Activated CD8-positive, alpha-beta memory T cell treated with anti-CD3 and anti-CD28 coated beads for 4 hours (primary cell): ENCODE measurements around the gene TMEM54.

Experiments used
- DNase-seq, 2 donors: peaks; one replicate each; pipeline ENCODE4 v3.0.0-alpha.2; 2020; ENCODE audit warnings: low read depth in 2 of 2

TMEM54 gene, protein sequence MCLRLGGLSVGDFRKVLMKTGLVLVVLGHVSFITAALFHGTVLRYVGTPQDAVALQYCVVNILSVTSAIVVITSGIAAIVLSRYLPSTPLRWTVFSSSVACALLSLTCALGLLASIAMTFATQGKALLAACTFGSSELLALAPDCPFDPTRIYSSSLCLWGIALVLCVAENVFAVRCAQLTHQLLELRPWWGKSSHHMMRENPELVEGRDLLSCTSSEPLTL

DNA sequence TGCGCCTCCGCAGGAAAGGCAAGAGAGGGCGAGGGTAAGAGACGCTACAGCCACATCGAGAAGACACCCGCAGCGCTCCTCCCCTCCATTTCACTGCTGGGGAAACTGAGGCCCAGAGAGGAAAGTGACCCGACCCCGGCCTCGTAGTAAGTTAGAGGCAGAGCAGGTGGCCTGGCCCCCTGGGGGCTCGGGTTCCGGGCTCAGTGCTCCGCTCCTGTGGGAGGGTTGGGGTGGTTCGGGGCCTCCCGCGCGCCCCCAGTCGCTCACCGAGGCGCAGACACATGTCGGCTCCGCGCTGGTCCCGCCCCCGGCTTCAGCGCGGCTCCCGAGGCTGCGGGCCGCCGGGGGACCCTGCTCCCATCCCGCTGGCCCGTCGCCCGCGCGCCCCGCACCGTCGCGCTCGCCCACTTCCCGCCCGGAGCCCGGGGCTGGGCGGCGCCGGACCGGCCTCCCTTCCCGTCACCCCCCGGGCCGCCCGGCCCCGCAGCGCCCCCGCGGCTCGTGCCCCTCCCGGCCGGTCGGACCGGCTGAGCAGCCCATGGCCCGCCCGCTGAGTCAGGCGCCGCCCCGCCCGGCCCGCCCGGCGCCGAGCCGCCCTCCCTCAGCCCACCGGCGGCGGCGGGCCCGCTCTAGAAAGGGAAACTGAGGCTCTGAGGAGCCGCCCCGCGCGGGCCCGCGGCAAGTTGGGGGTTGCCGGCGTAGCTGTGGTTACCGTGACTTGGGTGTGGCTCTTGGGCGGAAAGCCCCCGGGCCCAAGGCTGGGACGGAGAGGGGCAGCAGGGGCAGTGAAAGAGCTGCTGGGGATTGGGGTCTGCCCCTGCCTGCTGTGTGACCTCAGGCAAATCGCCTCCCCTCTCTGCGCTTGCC, at the start of gene TMEM54:
Gene TMEM54 (minus strand): TSS at position 434 of the 867 bp plus-strand sequence. CDS start 151 bp downstream, at position 283.
- DNase-seq, result no peak

DNA sequence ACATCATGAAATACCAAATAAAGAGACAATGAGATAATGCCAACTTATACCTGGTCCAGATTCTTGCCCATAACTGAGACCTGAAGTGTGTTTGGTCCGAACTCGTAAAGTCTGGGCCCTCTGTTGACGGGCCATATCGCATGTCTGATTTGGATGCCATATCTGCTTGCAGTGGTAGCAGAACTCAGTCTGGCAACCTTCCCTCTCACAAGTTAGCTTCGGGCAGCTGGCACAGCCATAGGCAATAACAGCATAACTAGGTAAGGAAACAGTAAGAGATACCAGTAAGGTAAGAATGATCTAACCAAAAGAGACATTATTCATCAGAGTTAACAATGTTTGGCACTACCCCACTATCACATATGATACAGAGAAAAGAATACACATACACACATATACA, 48.3 kb upstream of the TMEM54 start:
- DNase-seq, result no peak

DNA sequence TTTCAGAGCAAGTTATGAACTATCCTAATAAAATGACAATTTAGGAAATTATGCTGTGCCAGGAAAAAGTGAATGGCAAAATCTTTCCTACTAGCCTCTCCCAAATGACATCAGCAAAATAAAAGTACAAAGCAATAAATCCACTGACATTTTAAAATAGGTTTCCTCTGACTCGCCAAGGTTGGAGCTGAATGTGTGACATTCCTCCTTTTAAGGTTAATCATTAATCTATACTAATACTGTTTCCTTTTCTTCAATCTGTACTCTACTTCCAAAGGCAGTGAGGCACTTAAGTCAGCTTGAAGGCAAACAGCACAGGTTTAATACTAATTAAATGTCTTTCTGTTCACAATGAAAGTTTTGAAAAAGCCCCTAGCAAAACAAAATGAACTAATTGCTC, 47.7 kb upstream of the TMEM54 start:
- no peak for DNase-seq

DNA sequence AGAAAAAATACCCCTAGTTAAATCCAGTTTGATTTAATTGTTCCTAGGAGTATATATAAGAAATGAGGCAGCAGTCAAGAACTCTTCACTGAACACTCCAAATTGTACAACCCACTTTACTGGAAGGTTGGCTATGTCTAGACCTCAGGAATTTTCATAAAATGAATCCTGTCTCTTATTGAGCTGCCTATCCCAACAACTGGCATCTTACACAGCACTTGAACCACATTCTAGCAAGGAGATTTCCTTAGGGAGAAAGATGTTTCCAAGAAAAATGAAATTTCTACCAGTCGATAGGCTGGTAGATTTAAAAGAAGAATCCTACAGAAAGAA, 47.2 kb upstream of the TMEM54 start:
- no peak for DNase-seq

DNA sequence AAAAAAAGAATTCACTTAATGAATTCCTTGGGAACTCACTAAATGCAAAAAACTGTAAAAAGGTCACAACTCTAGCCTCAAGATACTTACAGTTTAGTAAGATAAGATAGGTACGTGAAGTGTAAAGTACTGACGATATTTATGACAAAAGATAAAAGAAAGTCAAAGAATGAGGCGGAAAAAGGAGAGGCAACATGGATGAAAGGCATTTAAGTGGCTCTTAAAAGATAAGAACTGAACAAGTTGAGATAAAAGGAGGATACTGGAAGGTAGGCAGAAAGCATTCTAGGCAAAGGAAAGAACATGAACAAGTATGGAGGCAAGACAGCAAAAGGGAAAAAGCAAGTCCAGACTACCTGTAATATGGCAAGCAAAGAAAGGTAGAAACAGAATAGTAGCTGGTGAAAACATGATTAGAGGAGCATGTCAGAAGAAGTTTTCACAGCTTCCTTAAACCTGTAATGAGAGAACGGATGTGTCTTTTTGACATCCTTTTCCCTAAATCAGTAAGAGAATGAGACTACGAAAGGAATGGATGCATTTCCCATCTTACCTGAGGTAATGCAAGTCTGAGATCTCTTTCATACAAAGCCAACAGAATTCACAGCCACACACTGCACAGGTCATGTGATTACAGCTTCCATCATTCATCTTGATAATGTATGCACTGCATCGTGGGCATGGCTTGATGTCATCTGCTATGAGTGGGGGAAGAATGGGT, 46.6 kb upstream of the TMEM54 start:
- DNase-seq, result no peak

DNA sequence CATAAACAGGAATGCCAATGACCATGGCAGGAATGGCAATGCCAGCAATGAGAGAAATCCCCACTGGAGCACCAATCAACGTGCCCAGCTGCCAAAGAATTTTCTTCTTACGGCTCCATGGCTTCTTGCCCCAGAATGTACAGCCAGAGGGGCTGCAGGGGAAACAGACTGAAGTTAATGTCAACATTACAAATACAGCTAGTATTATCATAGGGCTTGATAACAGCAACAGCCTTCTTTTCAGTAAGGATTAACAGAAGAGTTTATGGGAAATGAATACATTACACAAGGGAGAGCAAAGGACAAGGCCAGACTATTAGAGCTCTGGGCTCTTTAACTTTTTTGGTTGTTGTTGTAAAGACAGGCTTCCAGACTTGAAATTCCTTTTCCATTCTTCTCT, 45.2 kb upstream of the TMEM54 start:
- DNase-seq, result no peak

DNA sequence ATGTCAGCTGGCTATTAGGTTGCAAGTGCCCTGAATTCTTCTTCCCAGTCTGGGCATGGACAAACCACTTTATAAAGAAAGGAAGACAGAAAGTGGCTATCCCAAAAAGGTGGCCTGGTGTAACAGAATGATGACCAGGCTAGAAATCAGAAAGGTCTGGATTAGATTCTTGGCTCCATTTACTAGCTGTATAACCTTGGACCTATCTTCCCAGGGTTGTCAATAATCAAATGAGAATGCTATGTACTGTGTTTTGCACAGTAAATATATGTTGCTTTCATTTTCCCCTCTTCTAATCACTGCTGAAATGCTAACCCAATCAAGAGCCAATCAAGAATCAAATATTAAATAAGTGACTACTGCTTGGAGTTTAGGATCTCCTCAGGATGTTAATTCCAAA, 43.0 kb upstream of the TMEM54 start:
- DNase-seq, result no peak

DNA sequence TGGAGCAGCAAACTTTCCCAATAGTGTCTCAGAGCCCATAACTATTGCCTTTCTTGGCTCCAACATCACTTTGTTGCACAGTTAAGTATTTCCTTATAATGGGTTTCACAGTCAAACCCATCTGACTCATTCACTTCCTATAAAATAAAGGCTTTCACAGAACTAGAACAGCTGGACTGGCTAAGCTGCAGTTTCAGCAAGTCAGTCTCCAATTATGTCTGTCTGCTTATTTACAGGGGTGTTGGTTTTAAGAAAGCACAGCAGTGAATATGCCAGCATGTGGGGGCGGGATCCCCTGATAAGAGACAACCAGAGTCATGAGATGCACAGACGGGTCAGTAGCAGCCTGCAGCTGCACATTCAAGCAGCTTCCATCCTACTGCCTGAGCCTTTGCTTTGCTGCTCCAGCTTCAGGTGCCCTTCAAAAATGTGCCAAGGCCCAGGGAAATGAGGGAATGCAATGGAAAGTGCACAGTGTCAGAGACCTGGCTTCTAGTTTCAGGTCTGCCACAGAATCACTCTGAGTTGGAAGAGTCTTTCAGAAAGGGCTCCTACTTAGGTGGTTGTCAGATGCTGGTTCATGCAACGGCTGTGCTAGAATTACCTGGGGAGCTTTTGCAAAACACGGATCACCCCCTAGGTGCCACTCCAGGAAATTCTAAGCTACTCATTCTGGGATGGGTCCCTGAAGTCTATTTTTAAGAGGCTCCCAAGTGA, 38.6 kb upstream of the TMEM54 start:
- no peak for DNase-seq

DNA sequence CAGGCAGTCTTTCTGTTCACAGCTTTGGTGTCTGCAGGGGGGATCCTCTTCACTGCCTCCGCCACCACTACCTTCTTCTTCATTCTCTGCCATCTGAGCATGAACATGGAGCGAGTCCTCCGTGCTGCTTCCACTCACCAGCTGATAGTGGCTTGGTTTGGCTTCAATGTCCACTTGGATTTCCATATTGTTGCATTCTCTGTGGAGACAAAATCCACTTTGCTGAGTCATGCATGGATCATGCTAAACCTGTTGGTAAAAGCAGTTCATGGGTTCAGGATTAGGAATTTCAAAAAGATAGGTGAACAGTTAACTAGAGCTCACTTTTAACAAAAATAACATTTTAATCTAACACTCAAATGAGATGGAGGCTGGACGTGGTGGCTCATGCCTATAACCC, 35.9 kb upstream of the TMEM54 start:
- DNase-seq, result no peak

DNA sequence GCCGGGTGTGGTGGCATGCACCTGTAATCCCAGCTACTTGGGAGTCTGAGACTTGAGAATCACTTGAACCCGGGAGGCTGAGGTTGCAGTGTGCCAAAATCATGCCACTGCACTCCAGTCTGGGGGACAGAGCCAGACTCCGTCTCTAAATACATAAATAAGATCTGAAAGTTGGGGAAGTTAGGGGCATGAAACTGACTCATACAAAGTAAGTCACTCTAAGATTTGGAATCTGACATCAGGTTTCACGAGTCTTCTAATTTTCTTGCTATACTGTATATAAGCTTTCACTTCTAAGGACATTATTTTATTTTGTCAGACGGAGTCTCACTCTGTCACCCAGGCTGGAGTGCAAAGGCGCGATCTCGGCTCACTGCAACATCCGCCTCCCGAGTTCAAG, 33.3 kb upstream of the TMEM54 start:
- DNase-seq, result no peak

DNA sequence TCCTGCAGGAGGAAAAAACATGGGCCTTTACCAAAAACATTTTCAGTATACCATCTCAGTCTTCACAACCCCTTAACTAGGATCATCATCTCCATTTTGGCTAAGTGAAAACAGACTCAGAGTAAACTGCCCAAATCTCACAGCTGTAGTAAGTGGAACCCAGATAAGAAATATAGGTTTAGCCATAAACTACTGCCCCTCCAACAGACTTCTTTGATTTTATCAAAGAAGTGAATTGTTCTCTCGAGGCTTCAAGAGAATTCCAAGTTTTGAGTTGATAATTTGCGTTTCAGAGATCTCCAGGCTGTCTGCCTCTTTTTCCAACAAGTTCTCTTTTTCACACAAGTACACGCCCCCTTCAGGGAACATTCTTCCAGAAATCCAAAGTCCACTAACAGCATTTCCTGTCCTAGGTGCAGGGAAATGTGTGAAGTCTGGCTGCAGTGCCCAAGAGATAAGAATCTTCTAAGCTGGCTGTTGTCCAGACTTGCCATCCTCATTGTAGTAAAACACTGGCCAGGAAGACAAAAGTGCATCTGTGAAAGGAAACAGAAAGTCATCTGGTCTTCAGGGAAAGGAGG, 32.6 kb upstream of the TMEM54 start:
- DNase-seq, result no peak

DNA sequence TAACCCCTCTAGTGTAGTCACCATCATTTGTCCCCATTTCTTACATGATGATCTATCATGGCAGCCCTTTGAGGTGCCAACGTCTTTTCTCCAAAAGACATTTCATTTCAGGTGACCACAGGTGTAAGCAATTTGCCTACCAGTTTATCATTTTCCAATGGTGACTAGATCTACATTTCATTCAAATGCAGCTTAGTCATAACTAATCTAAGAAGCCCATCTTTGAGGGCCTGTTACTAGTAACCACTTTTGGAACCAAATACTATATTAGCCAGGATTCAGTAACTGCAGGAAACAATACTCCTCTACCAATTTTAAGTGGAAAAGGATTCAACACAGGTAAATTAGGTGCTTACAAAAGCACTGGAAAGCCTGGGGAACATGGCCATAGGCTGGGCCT, 30.6 kb upstream of the TMEM54 start:
- DNase-seq, result no peak

DNA sequence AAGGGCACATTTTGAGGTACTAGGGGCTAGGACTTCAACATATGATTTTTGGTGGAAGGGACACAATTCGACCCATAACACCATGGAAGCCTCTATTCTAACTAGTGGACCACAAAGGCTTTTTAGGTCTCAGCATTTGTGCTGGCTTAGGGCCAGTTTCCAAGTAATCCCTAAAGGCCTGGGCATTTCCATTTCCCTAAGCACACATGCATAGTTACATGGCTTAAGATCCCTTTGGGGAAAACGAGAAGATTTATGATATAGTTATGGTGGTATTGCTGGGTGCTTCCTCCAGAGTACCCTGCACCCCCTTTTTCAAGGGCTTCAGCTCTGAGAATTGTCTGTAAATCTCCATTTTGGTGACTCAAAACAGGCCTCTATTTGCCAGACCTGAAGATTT, 28.2 kb upstream of the TMEM54 start:
- no peak for DNase-seq

DNA sequence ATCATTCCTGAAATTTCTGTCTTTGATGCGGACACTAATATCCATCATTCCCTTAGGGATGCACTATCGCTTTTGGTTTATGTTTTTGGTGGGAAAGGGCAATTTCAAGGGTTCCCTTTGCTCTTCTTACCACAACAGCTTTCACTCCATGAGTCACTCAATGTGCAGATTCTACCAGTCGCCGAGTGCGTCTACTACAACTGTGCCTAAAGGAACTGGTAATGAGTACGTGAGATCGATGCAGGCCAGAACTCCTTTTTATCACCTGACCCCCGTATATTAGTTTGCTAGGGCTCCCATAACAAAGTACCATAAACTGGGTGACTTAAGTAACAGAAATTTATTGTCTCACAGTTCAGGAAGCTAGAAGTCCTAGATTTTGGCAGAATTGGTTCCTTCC, 27.5 kb upstream of the TMEM54 start:
- DNase-seq, result no peak

DNA sequence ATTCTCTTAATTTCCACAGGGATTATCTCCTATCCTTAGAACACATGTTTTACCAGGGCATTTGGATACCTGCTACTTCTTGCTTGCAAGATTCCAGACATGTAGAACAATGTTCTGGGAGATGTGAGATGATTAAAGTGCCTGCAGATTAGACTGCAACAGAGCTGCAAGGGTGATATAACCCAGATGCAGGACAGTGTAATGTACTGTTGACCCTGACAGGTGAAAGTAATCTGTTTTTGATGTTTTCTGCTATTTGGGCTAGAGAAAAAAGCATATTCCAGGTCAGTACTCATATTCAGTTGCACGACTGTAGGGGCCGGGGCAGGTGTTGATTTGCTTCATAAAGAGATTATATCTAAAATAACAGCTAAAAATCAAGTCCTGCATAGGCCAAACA, 27.1 kb upstream of the TMEM54 start:
- DNase-seq, result no peak

DNA sequence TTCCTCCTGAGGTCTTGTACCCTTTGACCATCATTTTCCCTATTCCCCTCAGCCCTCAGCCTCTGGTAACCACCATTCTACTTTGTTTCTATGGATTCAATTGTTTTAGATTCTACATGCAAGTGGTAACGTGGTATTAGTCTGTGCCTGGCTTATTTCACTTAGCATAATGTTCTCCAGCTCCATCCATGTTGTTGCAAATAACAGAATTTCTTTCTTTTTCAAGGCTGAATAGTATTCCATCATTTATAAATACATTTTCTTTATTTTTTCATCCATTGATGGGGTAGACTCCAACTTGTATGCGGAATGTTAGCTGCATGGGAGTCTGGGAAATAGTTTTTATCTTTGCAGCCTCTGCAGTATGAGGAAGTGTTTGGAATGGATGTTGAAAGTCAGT, 26.3 kb upstream of the TMEM54 start:
- no peak for DNase-seq

DNA sequence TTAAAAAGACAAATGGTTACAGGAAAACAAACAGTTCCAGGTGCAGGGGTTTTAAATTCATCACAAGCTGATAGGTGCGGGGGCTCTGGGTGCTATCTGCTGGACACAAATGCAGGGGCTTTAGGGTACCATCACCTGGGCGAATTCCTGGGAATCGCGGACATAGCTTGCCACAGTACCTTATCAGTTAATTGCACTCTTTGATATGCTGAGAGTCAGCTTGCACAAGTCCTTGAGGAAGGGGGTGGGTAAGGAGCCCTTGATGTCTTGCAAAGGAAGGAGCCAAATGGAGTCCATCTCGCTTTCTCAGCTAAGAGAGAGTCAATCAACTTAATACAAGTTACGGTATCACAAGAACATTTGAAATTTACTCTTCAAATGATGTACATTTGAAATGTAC, 25.4 kb upstream of the TMEM54 start:
- no peak for DNase-seq

DNA sequence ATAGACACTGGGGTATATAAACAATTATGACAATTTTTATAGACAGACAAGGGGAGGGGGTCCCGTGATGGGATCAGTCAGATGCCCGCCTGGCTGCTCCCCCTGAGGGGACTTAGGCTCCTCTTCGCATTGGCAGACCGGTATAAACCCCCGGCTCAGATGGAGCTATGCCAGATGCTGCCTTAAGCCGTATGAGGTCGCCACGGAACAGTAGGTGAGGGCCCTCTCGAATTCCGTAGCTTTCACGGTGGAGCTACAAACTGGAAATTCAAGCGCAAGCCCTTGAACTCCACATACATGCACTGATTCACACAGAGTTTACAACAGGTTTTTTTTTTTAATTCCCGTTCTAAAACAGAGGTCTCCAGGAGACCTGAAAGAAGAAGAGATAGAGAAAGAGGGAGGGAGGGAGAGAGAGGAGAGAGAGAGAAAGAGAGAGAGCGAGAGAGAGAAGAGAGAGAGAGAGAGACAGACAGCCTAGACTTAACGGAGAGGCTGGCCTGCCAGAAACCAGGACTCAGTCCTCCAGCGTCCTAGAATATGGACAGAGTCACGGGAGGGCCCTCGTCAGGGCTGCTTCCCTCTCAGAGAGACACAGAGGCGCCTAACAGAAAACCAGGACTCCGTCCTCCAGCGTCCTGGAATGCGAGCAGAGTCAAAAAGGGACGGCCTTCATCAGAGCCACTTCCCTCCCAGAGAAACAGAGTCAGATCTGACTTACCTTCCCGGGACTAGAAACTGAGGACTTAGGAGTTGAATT, 24.4 kb upstream of the TMEM54 start:
- no peak for DNase-seq

DNA sequence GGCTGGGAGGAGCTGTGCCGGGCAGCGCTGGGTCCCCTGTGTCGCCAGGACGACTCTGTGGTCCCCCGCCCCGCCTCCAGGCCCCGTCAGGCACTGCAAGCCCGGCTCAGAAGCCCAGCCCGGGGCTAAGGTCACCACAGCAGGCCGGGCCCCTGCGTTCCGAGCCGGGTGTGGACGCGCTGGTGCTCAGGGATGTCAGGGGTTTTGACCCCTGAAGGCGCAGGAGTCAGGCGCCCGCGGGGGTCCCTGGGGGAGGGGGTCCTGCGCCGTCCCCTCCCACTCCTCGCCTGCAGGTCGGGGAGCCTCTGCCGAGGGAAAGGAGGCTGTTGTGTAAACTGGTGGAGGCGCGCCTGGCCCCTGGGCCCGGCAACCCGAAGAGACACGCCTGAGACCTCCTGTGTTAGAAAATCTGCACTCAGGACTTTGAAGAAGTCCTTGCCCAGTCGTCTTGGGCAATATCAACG, 23.7 kb upstream of the TMEM54 start:
- no peak for DNase-seq

DNA sequence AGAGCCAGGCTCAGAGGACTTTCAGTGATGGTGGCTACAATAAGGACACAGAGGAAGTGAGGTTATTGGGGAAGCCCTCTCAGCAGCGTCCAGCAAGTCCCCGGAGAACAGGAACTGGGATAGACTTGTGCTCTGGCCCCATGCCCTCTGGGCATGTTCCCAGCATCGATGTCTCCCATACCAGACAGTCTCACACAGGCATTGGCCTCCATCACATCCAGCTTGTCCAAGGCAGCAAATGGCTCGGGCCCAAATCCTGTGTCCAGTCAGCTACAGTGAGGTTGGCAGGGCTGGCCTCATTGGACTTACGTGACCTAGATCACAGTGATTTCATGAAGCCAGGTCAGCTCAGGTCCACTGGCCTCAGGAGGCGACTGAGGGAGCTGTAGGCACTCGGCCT, 19.6 kb upstream of the TMEM54 start:
- no peak for DNase-seq
